MM.1S (cell line): ENCODE results near the gene LZIC.

ENCODE experiments used
- DNase-seq: peaks from one replicate; pipeline ENCODE4 v3.0.0-alpha.2; 2015
- H2AFZ ChIP-seq: fragments of 300-600 bp; sonication (generic); 2 replicates; pipeline ENCODE4 v1.6.0; 2016; ENCODE audit warnings: antibody characterized with exemption, low read length
- H3F3A ChIP-seq: fragments of 300-600 bp; sonication (generic); 2 replicates; pipeline ENCODE4 v1.6.1; 2016; ENCODE audit warnings: mild to moderate bottlenecking, antibody characterized with exemption, low read length, moderate library complexity, mixed read lengths; ENCODE audit not compliant: insufficient read depth
- H3K27ac ChIP-seq: fragments of 300-600 bp; sonication (generic); 2 replicates; pipeline ENCODE4 v1.5.1; 2016; ENCODE audit warnings: mild to moderate bottlenecking, low read length
- H3K27me3 ChIP-seq: fragments of 300-600 bp; sonication (generic); replicated peaks from 2 replicates; pipeline ENCODE4 v1.6.0; 2016; ENCODE audit warnings: low read length; ENCODE audit not compliant: insufficient read depth
- H3K36me3 ChIP-seq: fragments of 300-600 bp; sonication (generic); replicated peaks from 2 replicates; pipeline ENCODE4 v1.6.1; 2016; ENCODE audit warnings: mild to moderate bottlenecking, low read length, mixed read lengths; ENCODE audit not compliant: insufficient read depth
- H3K4me1 ChIP-seq: fragments of 300-600 bp; sonication (generic); 2 replicates; pipeline ENCODE4 v1.6.1; 2016; ENCODE audit warnings: low read length, mixed read lengths
- H3K4me2 ChIP-seq: fragments of 300-600 bp; sonication (generic); 2 replicates; pipeline ENCODE4 v1.6.0; 2016; ENCODE audit warnings: low read depth, low read length
- H3K4me3 ChIP-seq: fragments of 300-600 bp; sonication (generic); 2 replicates; pipeline ENCODE4 v1.5.1; 2016; ENCODE audit warnings: low read length, mixed read lengths
- H3K79me2 ChIP-seq: fragments of 300-600 bp; sonication (generic); 2 replicates; pipeline ENCODE4 v1.6.1; 2016; ENCODE audit warnings: mixed run types, low read length, mixed read lengths
- H3K9ac ChIP-seq: fragments of 300-600 bp; sonication (generic); 2 replicates; pipeline ENCODE4 v1.6.1; 2016; ENCODE audit warnings: low read length, mixed read lengths
- H3K9me2 ChIP-seq: fragments of 300-600 bp; sonication (generic); replicated peaks from 2 replicates; pipeline ENCODE4 v1.6.1; 2016; ENCODE audit warnings: mild to moderate bottlenecking, low read length, mixed read lengths; ENCODE audit not compliant: insufficient read depth
- H3K9me3 ChIP-seq: fragments of 300-600 bp; sonication (generic); replicated peaks from 2 replicates; pipeline ENCODE4 v1.6.1; 2016; ENCODE audit warnings: mild to moderate bottlenecking, low read length, mixed read lengths; ENCODE audit not compliant: insufficient read depth
- H4K20me1 ChIP-seq: fragments of 300-600 bp; sonication (generic); 2 replicates; pipeline ENCODE4 v1.6.1; 2016; ENCODE audit warnings: mild to moderate bottlenecking, low read length, moderate library complexity, mixed read lengths; ENCODE audit not compliant: insufficient read depth
- CTCF ChIP-seq: fragments of 300-600 bp; sonication (generic); IDR thresholded peaks from 2 replicates; pipeline ENCODE4 v1.5.1; 2016; ENCODE audit warnings: antibody characterized with exemption, low read length, mixed read lengths
- EZH2 ChIP-seq: fragments of 300-600 bp; sonication (generic); optimal IDR thresholded peaks from 2 replicates; pipeline ENCODE3; 2017; ENCODE audit warnings: low read depth, mild to moderate bottlenecking, antibody characterized with exemption, low read length, mixed read lengths
- EZH2phosphoT487 ChIP-seq: fragments of 300-600 bp; sonication (generic); IDR thresholded peaks from 2 replicates; pipeline ENCODE4 v1.6.1; 2018; ENCODE audit warnings: antibody characterized with exemption, low read length

Gene LZIC

GRCh38 chr1:9904596-9904995 is 38.6 kb downstream of the LZIC start:
- Histone ChIP-seq H3K4me1 (peaks cover 17% of the 10 kb centered on the region), H3K4me2 (no peak overlapping the region)
- DNase-seq = no peak

GRCh38 chr1:9903801-9904527 is 39.2 kb downstream of the LZIC start:
- Histone ChIP-seq H3K4me1 (peaks cover 13% of the 10 kb centered on the region), H3F3A (no peaks in the 10 kb centered on the region), H3K4me2 (no peak overlapping the region), H2AFZ (no peak overlapping the region), H3K36me3 (no peaks in the 10 kb centered on the region), H3K9me2 (no peaks in the 10 kb centered on the region), H3K27ac (no peak overlapping the region), H4K20me1 (no peaks in the 10 kb centered on the region), H3K9ac (no peak overlapping the region), H3K27me3 (no peaks in the 10 kb centered on the region), H3K9me3 (no peaks in the 10 kb centered on the region), H3K4me3 (no peak overlapping the region), H3K79me2 (peaks cover 3% of the 10 kb centered on the region; the same call in 1 of the 2 replicates)
- DNase-seq = no peak
- no peak for TF ChIP-seq EZH2phosphoT487
- no peak for TF ChIP-seq CTCF
- TF ChIP-seq EZH2 = no peak

More at GRCh38 chr1:9904596-9904995, 38.6 kb downstream of the LZIC start:
- H3K9me3 ChIP-seq = no peaks in the 10 kb centered on the region
- H3K4me3 ChIP-seq = no peak overlapping the region
- no peaks in the 10 kb centered on the region for H4K20me1 ChIP-seq
- TF ChIP-seq EZH2 (no peak), CTCF (no peak), EZH2phosphoT487 (no peak)
- H3K79me2 ChIP-seq = peaks cover 10% of the 10 kb centered on the region; the same call in 1 of the 2 replicates
- H3F3A ChIP-seq = no peaks in the 10 kb centered on the region
- no peaks in the 10 kb centered on the region for H3K27me3 ChIP-seq
- H2AFZ ChIP-seq = no peak overlapping the region
- no peak overlapping the region for H3K27ac ChIP-seq
- H3K9ac ChIP-seq = no peak overlapping the region
- no peaks in the 10 kb centered on the region for H3K9me2 ChIP-seq
- H3K36me3 ChIP-seq = no peaks in the 10 kb centered on the region

DNA sequence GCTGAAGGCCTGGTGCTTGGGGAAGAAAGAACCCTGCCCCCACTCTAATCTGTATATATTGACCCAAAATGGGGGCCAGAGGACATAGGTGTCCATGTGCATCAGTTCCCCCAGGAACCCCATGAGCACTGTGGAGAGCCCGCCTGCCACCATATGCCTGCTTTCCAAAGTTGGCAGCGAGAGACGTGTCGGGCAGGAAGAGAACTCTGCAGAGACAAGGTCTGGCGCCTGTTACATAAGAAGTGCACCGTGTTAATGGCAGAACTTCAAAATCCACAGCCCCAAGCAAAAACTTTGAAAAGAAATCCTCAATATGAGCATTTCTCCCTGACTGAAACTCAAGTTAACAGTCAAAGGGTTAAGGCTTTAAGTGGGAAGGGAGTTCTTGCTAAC is 41.1 kb downstream of the LZIC start:
- Histone ChIP-seq H3K27ac (no peak overlapping the region), H3K9me2 (no peaks in the 10 kb centered on the region), H3K9ac (no peak overlapping the region), H3F3A (no peaks in the 10 kb centered on the region), H3K79me2 (no peaks in the 10 kb centered on the region), H4K20me1 (no peaks in the 10 kb centered on the region), H3K36me3 (no peaks in the 10 kb centered on the region), H3K9me3 (no peaks in the 10 kb centered on the region), H3K4me2 (no peak overlapping the region), H3K27me3 (no peaks in the 10 kb centered on the region), H3K4me1 (peaks cover 10% of the 10 kb centered on the region), H2AFZ (no peak overlapping the region), H3K4me3 (no peak overlapping the region)
- DNase-seq = no peak
- TF ChIP-seq CTCF = no peak
- TF ChIP-seq EZH2 = no peak
- TF ChIP-seq EZH2phosphoT487 = no peak
